Bronchus fibroblast of lung (primary cell): ENCODE measurements around the gene MFAP3L. TPM values are rescaled to one million over a fixed set of nuclear protein-coding genes. Genes with fewer than 3 reads are reported as not detected.

Experiments
- total RNA-seq: library from RNA; depleted of rRNA; stranded (reverse); fragments of >200 nt; gene quantifications from 2 replicates; pipeline ENCODE4 v1.2.3, GENCODE V29; 2015

The MFAP3L gene
- total RNA-seq: 0.50 and 1.3 TPM in 2 replicates

GRCh38 chr4:170026253-170027021 lies at the start of gene MFAP3L:
TSS of gene MFAP3L (minus strand) at chr4:170026395. CDS start at chr4:170005877, 20,518 bp downstream.

Other genes with a start within 250 kb of the MFAP3L start
- gene AADAT, start 63.6 kb upstream of the MFAP3L start, total RNA-seq: 7.9 and 8.5 TPM in 2 replicates